Smooth muscle cell (in vitro differentiated cells): ENCODE results near the gene LY6G5B. TPM values are rescaled to one million over a fixed set of nuclear protein-coding genes. Genes with fewer than 3 reads are reported as not detected.

ENCODE experiments used
- DNase-seq: peaks from one replicate; lab custom pipeline; 2025; ENCODE audit not compliant: unreplicated experiment; lab: John Stamatoyannopoulos, UW
- H2AFZ ChIP-seq: fragments of 200-600 bp; sonication (generic); 2 replicates; pipeline ENCODE4 v1.6.0; 2016; ENCODE audit warnings: antibody characterized with exemption, low read depth, mild to moderate bottlenecking
- H3F3A ChIP-seq: fragments of 200-600 bp; sonication (generic); 2 replicates; pipeline ENCODE4 v1.6.0; 2017; ENCODE audit warnings: antibody characterized with exemption, low read depth
- H3K27ac ChIP-seq: fragments of 200-600 bp; sonication (generic); 2 replicates; pipeline ENCODE4 v1.5.1; 2016; ENCODE audit warnings: low read depth, mild to moderate bottlenecking
- H3K27me3 ChIP-seq: fragments of 200-600 bp; sonication (generic); 2 replicates; pipeline ENCODE4 v1.6.1; 2016; ENCODE audit warnings: low read depth, mild to moderate bottlenecking
- H3K36me3 ChIP-seq: fragments of 200-600 bp; sonication (generic); 2 replicates; pipeline ENCODE4 v1.5.1; 2016; ENCODE audit warnings: low read depth
- H3K4me1 ChIP-seq: fragments of 200-600 bp; sonication (generic); 2 replicates; pipeline ENCODE4 v1.5.1; 2016; ENCODE audit warnings: low read depth
- H3K4me2 ChIP-seq: fragments of 200-600 bp; sonication (generic); 2 replicates; pipeline ENCODE4 v1.6.0; 2016; ENCODE audit warnings: mild to moderate bottlenecking
- H3K4me3 ChIP-seq: fragments of 200-600 bp; sonication (generic); 2 replicates; pipeline ENCODE4 v1.5.1; 2016; ENCODE audit warnings: mild to moderate bottlenecking
- H3K79me2 ChIP-seq: fragments of 200-600 bp; sonication (generic); 2 replicates; pipeline ENCODE4 v1.6.0; 2016; ENCODE audit warnings: low read depth, mild to moderate bottlenecking
- H3K9ac ChIP-seq: fragments of 200-600 bp; sonication (generic); 2 replicates; pipeline ENCODE4 v1.6.0; 2016; ENCODE audit warnings: low read depth
- H3K9me3 ChIP-seq: fragments of 200-600 bp; sonication (generic); replicated peaks from 2 replicates; pipeline ENCODE4 v1.5.1; 2016; ENCODE audit warnings: low read depth
- H4K20me1 ChIP-seq: fragments of 200-600 bp; sonication (generic); 2 replicates; pipeline ENCODE4 v1.6.0; 2016; ENCODE audit warnings: low read depth
- WGBS: methylation state at CpG from one replicate; pipeline ENCODE4 v1.1.7; 2016; ENCODE audit warnings: low lambda C conversion rate; 5-methylcytosine and 5-hydroxymethylcytosine counted together
- polyA plus RNA-seq: library from polyadenylated mRNA; unstranded; fragments of >200 nt; fragmentation: Nextera tagmentation; extraction: Ambion mirVana; gene quantifications from 2 replicates; pipeline ENCODE4 v1.2.1, GENCODE V29; 2016
- total RNA-seq: library from RNA; depleted of rRNA; stranded (reverse); fragments of >200 nt; gene quantifications from 2 replicates; pipeline ENCODE4 v1.2.3, GENCODE V29; 2014
- TF ChIP-seq, protein P1 (sequence below): fragments of 200-600 bp; sonication (generic); IDR thresholded peaks from 2 replicates; pipeline ENCODE4 v1.5.1; 2017; ENCODE audit warnings: borderline replicate concordance, mild to moderate bottlenecking, antibody characterized with exemption; ENCODE audit not compliant: insufficient read depth, poor library complexity, severe bottlenecking

The LY6G5B gene
- total and polyA plus RNA-seq, 2 experiments from 2014 or later: 1.5 to 5.6 TPM

DNA sequence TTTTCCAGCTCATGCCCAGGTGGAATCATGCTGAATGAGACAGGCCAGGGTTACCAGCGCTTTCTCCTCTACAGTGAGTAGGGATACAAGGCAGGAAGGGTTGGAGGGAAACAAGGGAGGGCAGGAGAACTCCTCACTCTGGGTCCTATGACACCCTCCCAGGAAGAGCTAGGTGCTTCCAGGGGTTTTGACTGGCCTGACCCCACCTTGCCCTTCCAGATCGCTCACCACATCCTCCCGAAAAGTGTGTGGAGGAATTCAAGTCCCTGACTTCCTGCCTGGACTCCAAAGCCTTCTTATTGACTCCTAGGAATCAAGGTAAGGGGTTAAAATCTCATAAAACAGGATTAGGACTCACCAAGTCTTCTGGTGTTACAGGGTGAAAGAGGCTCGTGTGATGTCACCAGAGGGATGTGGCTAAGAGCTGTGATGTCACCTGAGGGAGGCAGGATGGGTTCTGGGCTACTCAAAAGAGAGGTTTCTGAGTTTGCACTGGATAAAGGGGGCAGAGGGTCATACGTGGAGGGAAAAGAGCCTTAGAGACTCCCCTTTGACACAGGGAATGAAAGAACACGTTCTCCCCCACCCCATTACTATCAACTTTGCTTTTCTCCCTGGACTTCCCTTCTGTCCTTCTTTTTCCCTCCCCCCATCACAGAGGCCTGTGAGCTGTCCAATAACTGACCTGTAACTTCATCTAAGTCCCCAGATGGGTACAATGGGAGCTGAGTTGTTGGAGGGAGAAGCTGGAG, 12.2 kb upstream of the LY6G5B start:
- Histone ChIP-seq H3K36me3 (no peaks in the 10 kb centered on the region), H2AFZ (no peak overlapping the region), H3K4me1 (peaks cover 21% of the 10 kb centered on the region), H4K20me1 (peaks cover 15% of the 10 kb centered on the region), H3K4me2 (no peak overlapping the region), H3K79me2 (peaks cover 54% of the 10 kb centered on the region), H3K27me3 (no peaks in the 10 kb centered on the region), H3K9ac (no peak overlapping the region), H3K27ac (no peak overlapping the region), H3K9me3 (no peaks in the 10 kb centered on the region), H3F3A (peaks cover 18% of the 10 kb centered on the region), H3K4me3 (no peak overlapping the region)
- TF ChIP-seq, protein P1, sequence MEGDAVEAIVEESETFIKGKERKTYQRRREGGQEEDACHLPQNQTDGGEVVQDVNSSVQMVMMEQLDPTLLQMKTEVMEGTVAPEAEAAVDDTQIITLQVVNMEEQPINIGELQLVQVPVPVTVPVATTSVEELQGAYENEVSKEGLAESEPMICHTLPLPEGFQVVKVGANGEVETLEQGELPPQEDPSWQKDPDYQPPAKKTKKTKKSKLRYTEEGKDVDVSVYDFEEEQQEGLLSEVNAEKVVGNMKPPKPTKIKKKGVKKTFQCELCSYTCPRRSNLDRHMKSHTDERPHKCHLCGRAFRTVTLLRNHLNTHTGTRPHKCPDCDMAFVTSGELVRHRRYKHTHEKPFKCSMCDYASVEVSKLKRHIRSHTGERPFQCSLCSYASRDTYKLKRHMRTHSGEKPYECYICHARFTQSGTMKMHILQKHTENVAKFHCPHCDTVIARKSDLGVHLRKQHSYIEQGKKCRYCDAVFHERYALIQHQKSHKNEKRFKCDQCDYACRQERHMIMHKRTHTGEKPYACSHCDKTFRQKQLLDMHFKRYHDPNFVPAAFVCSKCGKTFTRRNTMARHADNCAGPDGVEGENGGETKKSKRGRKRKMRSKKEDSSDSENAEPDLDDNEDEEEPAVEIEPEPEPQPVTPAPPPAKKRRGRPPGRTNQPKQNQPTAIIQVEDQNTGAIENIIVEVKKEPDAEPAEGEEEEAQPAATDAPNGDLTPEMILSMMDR: no peak
- WGBS: 93% methylated on average over 6 of the region's 6 CpGs
- no peak for DNase-seq

DNA sequence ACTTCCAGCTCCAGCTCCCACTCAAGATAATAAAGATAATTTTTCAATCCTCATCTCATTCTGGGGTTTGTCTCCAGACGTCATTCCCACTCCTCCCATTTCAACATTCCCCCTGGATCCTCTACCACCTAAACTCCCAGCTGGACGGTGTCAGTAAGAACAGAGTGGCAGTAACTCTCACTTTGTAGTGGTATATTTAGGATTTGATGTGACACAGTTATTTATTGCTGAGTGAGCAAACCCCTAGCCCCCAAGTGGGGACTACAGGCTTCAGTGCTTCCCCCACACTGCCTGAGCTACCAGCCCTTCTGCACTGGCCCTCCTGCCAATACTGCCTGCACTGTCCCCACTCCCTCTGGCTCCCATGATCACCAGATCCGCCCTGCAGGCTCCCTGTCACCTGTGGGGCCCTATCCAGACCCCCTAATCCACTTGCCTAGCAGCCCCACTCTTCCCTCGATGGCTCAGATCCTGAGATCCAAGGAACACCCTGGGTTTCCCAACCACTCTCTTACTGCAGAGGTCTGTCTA, 11.6 kb upstream of the LY6G5B start:
- 86% methylated on average over 4 of the region's 4 CpGs for WGBS
- H3K9ac ChIP-seq: no peak overlapping the region
- peaks cover 21% of the 10 kb centered on the region for H3K4me1 ChIP-seq
- no peak overlapping the region for H2AFZ ChIP-seq
- no peak for DNase-seq
- peaks cover 12% of the 10 kb centered on the region for H3F3A ChIP-seq
- peaks cover 58% of the 10 kb centered on the region for H3K79me2 ChIP-seq
- H3K27ac ChIP-seq: no peak overlapping the region
- no peaks in the 10 kb centered on the region for H3K9me3 ChIP-seq
- H4K20me1 ChIP-seq: peaks cover 15% of the 10 kb centered on the region
- H3K27me3 ChIP-seq: no peaks in the 10 kb centered on the region
- H3K4me3 ChIP-seq: no peak overlapping the region
- TF ChIP-seq, protein P1: no peak
- H3K36me3 ChIP-seq: no peaks in the 10 kb centered on the region
- peak overlapping the region; percentile 92 for H3K4me2 ChIP-seq

DNA sequence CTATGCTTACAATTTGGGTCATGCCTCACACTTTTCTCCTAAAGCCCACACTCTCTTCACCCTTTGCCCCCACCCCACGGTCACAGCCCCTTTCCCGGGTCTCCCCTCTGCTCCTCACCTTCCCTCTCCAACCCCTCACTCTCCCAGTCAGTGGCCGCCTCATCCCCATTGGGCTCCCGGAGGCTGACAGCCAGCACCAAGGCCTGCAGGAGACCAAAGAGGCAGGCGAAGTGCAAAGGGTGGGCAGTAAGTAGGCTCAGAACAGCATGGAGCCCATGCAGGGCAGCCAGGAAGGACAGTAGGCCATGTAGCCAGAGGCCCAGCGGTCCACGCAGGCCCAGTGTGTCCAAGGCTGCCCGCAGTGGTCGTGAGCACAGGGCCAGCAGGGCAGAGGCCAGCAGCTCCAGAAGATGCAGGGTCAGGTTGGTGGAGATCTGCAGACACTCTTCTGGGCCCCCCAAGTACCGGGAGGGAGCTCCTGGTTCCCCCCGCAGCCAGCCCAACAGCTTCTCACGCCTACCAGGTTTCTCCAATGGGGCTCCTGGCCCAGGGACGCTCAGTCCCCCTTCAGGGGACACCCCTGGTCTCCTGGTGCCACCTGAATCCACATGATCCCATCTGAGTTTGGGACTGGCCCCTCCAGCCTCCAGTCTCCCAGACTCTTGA, 10.7 kb upstream of the LY6G5B start:
- WGBS: 95% methylated on average over 13 of the region's 13 CpGs

More for the DNA sequence above, 10.7 kb upstream of the LY6G5B start:
- TF ChIP-seq, protein P1: no peak
- H3K4me1 ChIP-seq: peaks cover 22% of the 10 kb centered on the region
- H3K9me3 ChIP-seq: no peaks in the 10 kb centered on the region
- peaks cover 15% of the 10 kb centered on the region for H4K20me1 ChIP-seq
- peaks cover 58% of the 10 kb centered on the region for H3K79me2 ChIP-seq
- H3K36me3 ChIP-seq: no peaks in the 10 kb centered on the region
- peak overlapping the region; percentile 69 for H3K27ac ChIP-seq
- DNase-seq: no peak
- H3K9ac ChIP-seq: no peak overlapping the region
- peaks cover 6% of the 10 kb centered on the region for H3F3A ChIP-seq
- no peak overlapping the region for H2AFZ ChIP-seq
- peak overlapping the region; percentile 74 for H3K4me3 ChIP-seq
- peak overlapping the region; percentile 92 for H3K4me2 ChIP-seq
- no peaks in the 10 kb centered on the region for H3K27me3 ChIP-seq
